ENCODE measurements around the gene HOXA13. TPM values are rescaled to one million over a fixed set of nuclear protein-coding genes. Genes with fewer than 3 reads are reported as not detected.

HOXA13 gene
- total RNA-seq, 4 donors from 2014 or later: 0.12 TPM; not detected in 3

DNA sequence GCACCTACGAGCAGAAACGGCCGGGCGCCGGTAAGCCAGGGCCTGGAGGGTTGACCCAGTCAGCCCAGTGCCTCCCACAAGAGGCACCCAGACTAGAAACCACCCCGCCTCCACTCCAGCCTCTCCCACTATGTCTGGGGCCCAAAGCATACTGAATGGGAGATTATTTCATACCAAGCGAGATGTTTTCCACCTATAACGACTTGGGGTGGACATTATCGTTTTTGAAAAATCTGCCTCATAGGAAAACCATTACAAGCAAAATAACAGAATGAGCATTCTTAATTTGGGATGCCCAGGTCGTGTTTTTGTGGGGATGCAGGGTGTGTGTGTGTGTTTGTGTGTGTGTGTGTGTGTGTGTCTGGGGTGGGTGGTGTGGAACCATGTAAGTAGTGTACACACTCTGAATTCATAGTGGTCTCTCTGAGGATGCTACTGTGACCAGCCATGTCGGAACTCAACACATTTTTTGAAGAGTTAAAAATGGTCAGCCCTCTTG is 53.9 kb downstream of the HOXA13 start:
- Histone ChIP-seq H3K36me3 (no peaks in the 10 kb centered on the region), H3K4me1 (peaks cover 0 to 40% (median 6%) of the 10 kb centered on the region in 3 donors), H3K4me3 (peak overlapping the region in 1 of 2 donors; percentile 94), H3K27ac (peak overlapping the region in 2 of 4 donors; percentile 70 to 99), H3K9me3 (no peaks in the 10 kb centered on the region), H3K27me3 (peaks cover 32% of the 10 kb centered on the region)
- 86 to 100% methylated on average over 6 to 10 of the region's 11 CpGs for WGBS, 2 donors (ENCODE audit: low coverage in 1 of 2)
- no peak for ATAC-seq
- TF ChIP-seq EP300 (IDR thresholded peaks at IDR 0.05): no peak
- no peak for TF ChIP-seq POLR2AphosphoS5 (IDR thresholded peaks at IDR 0.05)
- TF ChIP-seq POLR2A (IDR thresholded peaks at IDR 0.05): no peak
- TF ChIP-seq, protein P1, sequence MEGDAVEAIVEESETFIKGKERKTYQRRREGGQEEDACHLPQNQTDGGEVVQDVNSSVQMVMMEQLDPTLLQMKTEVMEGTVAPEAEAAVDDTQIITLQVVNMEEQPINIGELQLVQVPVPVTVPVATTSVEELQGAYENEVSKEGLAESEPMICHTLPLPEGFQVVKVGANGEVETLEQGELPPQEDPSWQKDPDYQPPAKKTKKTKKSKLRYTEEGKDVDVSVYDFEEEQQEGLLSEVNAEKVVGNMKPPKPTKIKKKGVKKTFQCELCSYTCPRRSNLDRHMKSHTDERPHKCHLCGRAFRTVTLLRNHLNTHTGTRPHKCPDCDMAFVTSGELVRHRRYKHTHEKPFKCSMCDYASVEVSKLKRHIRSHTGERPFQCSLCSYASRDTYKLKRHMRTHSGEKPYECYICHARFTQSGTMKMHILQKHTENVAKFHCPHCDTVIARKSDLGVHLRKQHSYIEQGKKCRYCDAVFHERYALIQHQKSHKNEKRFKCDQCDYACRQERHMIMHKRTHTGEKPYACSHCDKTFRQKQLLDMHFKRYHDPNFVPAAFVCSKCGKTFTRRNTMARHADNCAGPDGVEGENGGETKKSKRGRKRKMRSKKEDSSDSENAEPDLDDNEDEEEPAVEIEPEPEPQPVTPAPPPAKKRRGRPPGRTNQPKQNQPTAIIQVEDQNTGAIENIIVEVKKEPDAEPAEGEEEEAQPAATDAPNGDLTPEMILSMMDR (IDR thresholded peaks at IDR 0.05): no peak

DNA sequence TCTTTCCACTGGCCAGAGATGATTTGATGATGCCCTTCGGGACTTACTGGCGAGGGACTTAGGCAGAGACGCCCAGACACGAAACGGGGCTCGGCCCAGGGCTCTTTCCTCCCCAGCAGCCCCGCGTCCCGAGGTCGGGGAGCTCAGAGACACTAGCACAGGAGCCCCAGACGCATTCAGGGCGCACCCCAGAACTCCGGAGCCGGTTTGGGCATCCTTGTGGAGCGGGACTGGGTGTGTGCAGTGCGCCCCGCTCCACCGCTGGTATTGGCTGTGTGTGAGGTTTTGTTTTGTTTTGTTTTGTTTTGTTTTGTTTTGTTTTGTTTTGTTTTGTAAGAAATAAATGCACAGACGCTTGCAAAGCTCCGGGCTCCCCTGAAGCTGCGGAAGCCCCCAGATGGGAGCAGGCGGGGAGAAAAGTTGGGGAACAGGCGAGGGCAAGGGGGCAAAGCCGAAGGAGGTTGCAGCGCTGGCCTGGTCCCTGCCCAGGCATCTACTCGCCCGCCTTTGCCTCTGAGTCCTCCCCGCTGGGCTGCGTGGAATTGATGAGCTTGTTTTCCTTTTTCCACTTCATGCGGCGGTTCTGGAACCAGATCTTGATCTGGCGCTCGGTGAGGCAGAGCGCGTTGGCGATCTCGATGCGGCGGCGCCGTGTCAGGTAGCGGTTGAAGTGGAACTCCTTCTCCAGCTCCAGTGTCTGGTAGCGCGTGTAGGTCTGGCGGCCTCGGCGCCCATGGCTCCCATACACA is 54.6 kb downstream of the HOXA13 start:
- H3K4me1 ChIP-seq: peaks cover 0 to 40% (median under 1%) of the 10 kb centered on the region in 3 donors
- no peaks in the 10 kb centered on the region for H3K9me3 ChIP-seq
- peak overlapping the region in 2 of 4 donors; percentile 70 to 99 for H3K27ac ChIP-seq
- 80% methylated on average over 3 of the region's 47 CpGs; no CpG with 5 or more reads in 1 of the 2 donors for WGBS, 2 donors (ENCODE audit: low coverage in 1 of 2)
- no peak for ATAC-seq
- TF ChIP-seq, protein P1 (IDR thresholded peaks at IDR 0.05): no peak
- TF ChIP-seq POLR2AphosphoS5 (IDR thresholded peaks at IDR 0.05) (no peak), POLR2A (IDR thresholded peaks at IDR 0.05) (no peak), EP300 (IDR thresholded peaks at IDR 0.05) (no peak)
- peak overlapping the region in 1 of 2 donors; percentile 94 for H3K4me3 ChIP-seq
- H3K27me3 ChIP-seq: peaks cover 30% of the 10 kb centered on the region
- no peaks in the 10 kb centered on the region for H3K36me3 ChIP-seq

DNA sequence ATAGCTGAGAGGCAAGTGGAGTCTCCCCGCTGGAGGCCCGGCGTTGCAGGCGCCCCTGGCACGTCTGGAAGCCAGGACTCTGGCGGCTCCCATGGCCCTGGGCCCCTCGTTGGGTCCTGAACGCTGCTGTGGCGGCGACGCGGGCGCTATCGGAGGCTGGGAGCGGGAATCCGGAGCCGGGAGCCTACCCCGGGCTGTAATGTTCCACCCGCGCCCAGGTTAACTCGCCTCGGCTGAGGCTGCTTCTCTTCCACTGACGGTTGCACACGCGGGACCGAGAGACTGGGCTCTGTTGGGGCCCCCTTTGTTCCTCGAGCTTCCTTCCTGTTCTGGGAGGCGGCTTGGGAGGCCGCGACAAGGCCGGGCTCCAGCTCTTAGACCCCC is 55.1 kb downstream of the HOXA13 start:
- no peak for ATAC-seq
- peak overlapping the region in 1 of 2 donors; percentile 94 for H3K4me3 ChIP-seq
- H3K4me1 ChIP-seq: peaks cover 0 to 36% (median 0%) of the 10 kb centered on the region in 3 donors
- no peaks in the 10 kb centered on the region for H3K9me3 ChIP-seq
- H3K27me3 ChIP-seq: peaks cover 30% of the 10 kb centered on the region
- TF ChIP-seq POLR2A (IDR thresholded peaks at IDR 0.05) (no peak), POLR2AphosphoS5 (IDR thresholded peaks at IDR 0.05) (no peak)
- H3K27ac ChIP-seq: peak overlapping the region in 2 of 4 donors; percentile 70 to 99
- 76% methylated on average over 15 of the region's 31 CpGs; no CpG with 5 or more reads in 1 of the 2 donors for WGBS, 2 donors (ENCODE audit: low coverage in 1 of 2)
- H3K36me3 ChIP-seq: no peaks in the 10 kb centered on the region

Small RNA genes within 50 kb of the gene (small RNA-seq; reads per million reads assigned to genes)
- gene AC004080.5: 0 reads per million in 4 donors
- gene RF02140: 0 reads per million in 4 donors
- gene RF02141: 0 reads per million in 4 donors

Other genes with a start within 250 kb of the HOXA13 start
- 1 to 10 TPM in 1 of 4 donors, under 1 TPM in 2, not detected in 1; 0.23 to 2.3 (median 0.27) TPM for gene HOXA1, start 104.1 kb downstream of the HOXA13 start, total RNA-seq
- 1 to 10 TPM; 3.1 to 7.0 (median 5.0) TPM for gene HOXA2, start 97.4 kb downstream of the HOXA13 start, total RNA-seq
- 10 to 100 TPM in 3 of 4 donors, 1 to 10 TPM in 1; 8.6 to 20.2 (median 15.3) TPM for gene HOXA4, start 69.3 kb downstream of the HOXA13 start, total RNA-seq
- 10 to 100 TPM; 11.0 to 34.6 (median 29.3) TPM for gene HOXA5, start 56.4 kb downstream of the HOXA13 start, total RNA-seq
- gene HOXA6, start 52.3 kb downstream of the HOXA13 start, total RNA-seq: 10 to 100 TPM in 1 of 4 donors, under 1 TPM in 1, not detected in 2; 0.46 to 12.7 TPM
- 10 to 100 TPM in 2 of 4 donors, 1 to 10 TPM in 2; 6.4 to 22.6 (median 10.3) TPM for gene HOXA3, start 47.5 kb downstream of the HOXA13 start, total RNA-seq
- 1 to 10 TPM in 3 of 4 donors, under 1 TPM in 1; 0.85 to 5.1 (median 1.4) TPM for gene HOXA7, start 43.4 kb downstream of the HOXA13 start, total RNA-seq
- gene HOXA9, start 34.6 kb downstream of the HOXA13 start, total RNA-seq: under 1 TPM in 2 of 4 donors, not detected in 2; 0.54 to 0.89 TPM
- gene HOXA10, start 25.8 kb downstream of the HOXA13 start, total RNA-seq: under 1 TPM in 1 of 4 donors, not detected in 3; 0.67 TPM
- under 1 TPM in 1 of 4 donors, not detected in 3; 0.12 TPM for gene HOXA11, start 14.9 kb downstream of the HOXA13 start, total RNA-seq
- gene EVX1, start 42.7 kb upstream of the HOXA13 start, total RNA-seq: not detected